ENCODE data around the gene ABHD6. TPM values are rescaled to one million over a fixed set of nuclear protein-coding genes. Genes with fewer than 3 reads are reported as not detected.
"Not testable (repeated sequence)": the region's sequence is repeated elsewhere in the genome, so short reads cannot be mapped to it uniquely, and the experiment has no call there.

Gene ABHD6
- total RNA-seq, 2 experiments from 2014 or later = 4.1 to 5.0 TPM

- H3K4me3 Mint-ChIP-seq; H3K4me1 Mint-ChIP-seq; H3K27ac Mint-ChIP-seq; DNase-seq; H3K9me3 Mint-ChIP-seq; H3K27me3 Mint-ChIP-seq; H3K36me3 Mint-ChIP-seq (ENCODE audit: low read depth): not testable (repeated sequence)
- CTCF ChIA-PET = interaction anchor here (2.3 kb wide), 1 partner anchor 35 kb away, joined by 4 read pairs; no protein-coding TSS in a partner anchor
- POLR2A ChIA-PET = interaction anchor here (0.6 kb wide), 1 partner anchor 248 kb away, joined by 4 read pairs; no protein-coding TSS in a partner anchor
These were observed 35.8 kb downstream of the ABHD6 start for GRCh38 chr3:58273362-58273761.

- CTCF ChIA-PET = interaction anchor here (2.3 kb wide), 1 partner anchor 35 kb away, joined by 4 read pairs; no protein-coding TSS in a partner anchor
- no peak overlapping the region for H3K27ac Mint-ChIP-seq
- no peak overlapping the region for H3K4me3 Mint-ChIP-seq
- H3K36me3 Mint-ChIP-seq (ENCODE audit: low read depth) = peaks cover 9% of the 10 kb centered on the region
- POLR2A ChIA-PET = no interaction called here
- H3K27me3 Mint-ChIP-seq = no peaks in the 10 kb centered on the region
- peaks cover 2% of the 10 kb centered on the region for H3K9me3 Mint-ChIP-seq
- peaks cover 5% of the 10 kb centered on the region for H3K4me1 Mint-ChIP-seq
- no peak for DNase-seq
These were observed 36.5 kb downstream of the ABHD6 start for GRCh38 chr3:58274027-58274614.

- peaks cover 3% of the 10 kb centered on the region for H3K36me3 Mint-ChIP-seq (ENCODE audit: low read depth)
- H3K27me3 Mint-ChIP-seq = no peaks in the 10 kb centered on the region
- no peaks in the 10 kb centered on the region for H3K4me1 Mint-ChIP-seq
- H3K9me3 Mint-ChIP-seq = peaks cover 2% of the 10 kb centered on the region
- DNase-seq = no peak
- POLR2A ChIA-PET = no interaction called here
- no peak overlapping the region for H3K27ac Mint-ChIP-seq
- CTCF ChIA-PET = interaction anchor here (2.1 kb wide), 1 partner anchor 25 kb away, joined by 5 read pairs; the partner anchor contains the start of genes HTD2 and RPP14
- no peak overlapping the region for H3K4me3 Mint-ChIP-seq
These were observed 43.5 kb downstream of the ABHD6 start for GRCh38 chr3:58281069-58281468.

- no peaks in the 10 kb centered on the region for H3K36me3 Mint-ChIP-seq (ENCODE audit: low read depth)
- CTCF ChIA-PET = interaction anchor here (0.6 kb wide), 1 partner anchor 21 kb away, joined by 3 read pairs; the partner anchor contains the start of genes HTD2 and RPP14
- H3K27me3 Mint-ChIP-seq = no peaks in the 10 kb centered on the region
- no peak overlapping the region for H3K27ac Mint-ChIP-seq
- no peak overlapping the region for H3K4me3 Mint-ChIP-seq
- H3K9me3 Mint-ChIP-seq = no peaks in the 10 kb centered on the region
- DNase-seq = no peak
- H3K4me1 Mint-ChIP-seq = no peaks in the 10 kb centered on the region
- POLR2A ChIA-PET = no interaction called here
These were observed 47.7 kb downstream of the ABHD6 start for GRCh38 chr3:58285334-58285733.

GRCh38 chr3:58287354-58287753 lies 49.8 kb downstream of the ABHD6 start:
- H3K27ac Mint-ChIP-seq = no peak overlapping the region
- H3K9me3 Mint-ChIP-seq = no peaks in the 10 kb centered on the region
- CTCF ChIA-PET = no interaction called here

GRCh38 chr3:58288011-58288728 lies 50.6 kb downstream of the ABHD6 start:
- Mint-ChIP-seq H3K4me3 (no peak overlapping the region), H3K4me1 (no peaks in the 10 kb centered on the region), H3K27me3 (no peaks in the 10 kb centered on the region), H3K27ac (no peak overlapping the region), H3K36me3 (ENCODE audit: low read depth) (peaks cover 4% of the 10 kb centered on the region), H3K9me3 (no peaks in the 10 kb centered on the region)
- ChIA-PET POLR2A (no interaction called here), CTCF (interaction anchor here (0.9 kb wide), 1 partner anchor 69 kb away, joined by 3 read pairs; no protein-coding TSS in a partner anchor)
- DNase-seq = no peak

More at GRCh38 chr3:58287354-58287753, 49.8 kb downstream of the ABHD6 start:
- Mint-ChIP-seq H3K4me1 (no peaks in the 10 kb centered on the region), H3K27me3 (no peaks in the 10 kb centered on the region), H3K4me3 (no peak overlapping the region), H3K36me3 (ENCODE audit: low read depth) (peaks cover 4% of the 10 kb centered on the region)
- no peak for DNase-seq
- POLR2A ChIA-PET = no interaction called here

GRCh38 chr3:58288964-58289613 lies 51.5 kb downstream of the ABHD6 start:
- H3K36me3 Mint-ChIP-seq (ENCODE audit: low read depth); H3K4me3 Mint-ChIP-seq; H3K9me3 Mint-ChIP-seq; POLR2A ChIA-PET; H3K27me3 Mint-ChIP-seq; DNase-seq; H3K4me1 Mint-ChIP-seq; CTCF ChIA-PET; H3K27ac Mint-ChIP-seq: not testable (repeated sequence)

- H3K27me3 Mint-ChIP-seq; DNase-seq; POLR2A ChIA-PET; CTCF ChIA-PET; H3K27ac Mint-ChIP-seq; H3K36me3 Mint-ChIP-seq (ENCODE audit: low read depth); H3K4me1 Mint-ChIP-seq; H3K4me3 Mint-ChIP-seq; H3K9me3 Mint-ChIP-seq: not testable (repeated sequence)
These were observed 52.9 kb downstream of the ABHD6 start for GRCh38 chr3:58290446-58290845.

- Mint-ChIP-seq H3K4me3 (no peak overlapping the region), H3K27ac (no peak overlapping the region), H3K27me3 (no peaks in the 10 kb centered on the region), H3K36me3 (ENCODE audit: low read depth) (peaks cover 4% of the 10 kb centered on the region), H3K9me3 (peaks cover 4% of the 10 kb centered on the region), H3K4me1 (no peaks in the 10 kb centered on the region)
- no peak for DNase-seq
- ChIA-PET CTCF (interaction anchor here (3.3 kb wide), 1 partner anchor 14 kb away, joined by 25 read pairs; the partner anchor contains the start of genes HTD2 and RPP14), POLR2A (no interaction called here)
These were observed 54.2 kb downstream of the ABHD6 start for GRCh38 chr3:58291671-58292338.

GRCh38 chr3:58292866-58293265 lies 55.3 kb downstream of the ABHD6 start:
- H3K4me1 Mint-ChIP-seq = no peaks in the 10 kb centered on the region
- ChIA-PET POLR2A (no interaction called here), CTCF (interaction anchor here (3.3 kb wide), 1 partner anchor 13 kb away, joined by 25 read pairs; the partner anchor contains the start of genes HTD2 and RPP14)
- DNase-seq = no peak
- no peaks in the 10 kb centered on the region for H3K27me3 Mint-ChIP-seq
- H3K27ac Mint-ChIP-seq = no peak overlapping the region
- H3K9me3 Mint-ChIP-seq = peaks cover 4% of the 10 kb centered on the region
- H3K36me3 Mint-ChIP-seq (ENCODE audit: low read depth) = peaks cover 4% of the 10 kb centered on the region
- H3K4me3 Mint-ChIP-seq = no peak overlapping the region

GRCh38 chr3:58293516-58293915 lies 55.9 kb downstream of the ABHD6 start:
- Mint-ChIP-seq H3K9me3 (peaks cover 4% of the 10 kb centered on the region), H3K4me3 (no peak overlapping the region), H3K27me3 (peaks cover 3% of the 10 kb centered on the region), H3K4me1 (no peaks in the 10 kb centered on the region), H3K36me3 (ENCODE audit: low read depth) (peaks cover 4% of the 10 kb centered on the region), H3K27ac (no peak overlapping the region)
- no peak for DNase-seq
- POLR2A ChIA-PET = no interaction called here
- CTCF ChIA-PET = interaction anchor here (3.3 kb wide), 1 partner anchor 13 kb away, joined by 25 read pairs; the partner anchor contains the start of genes HTD2 and RPP14

- CTCF ChIA-PET = interaction anchor here (0.6 to 3.4 kb wide), 2 partner anchors 11 to 223 kb away, joined by 4 to 21 read pairs; partner anchors contain the start of genes HTD2 and RPP14
- no peak overlapping the region for H3K4me3 Mint-ChIP-seq
- H3K9me3 Mint-ChIP-seq = peaks cover 5% of the 10 kb centered on the region
- no peaks in the 10 kb centered on the region for H3K4me1 Mint-ChIP-seq
- POLR2A ChIA-PET = no interaction called here
- peaks cover 4% of the 10 kb centered on the region for H3K36me3 Mint-ChIP-seq (ENCODE audit: low read depth)
- no peak for DNase-seq
- H3K27ac Mint-ChIP-seq = no peak overlapping the region
- peaks cover 18% of the 10 kb centered on the region for H3K27me3 Mint-ChIP-seq
These were observed 58.7 kb downstream of the ABHD6 start for GRCh38 chr3:58296269-58296668.

Measured in activated CD4-positive, alpha-beta T cell treated with anti-CD3 and anti-CD28 coated beads, Interleukin-2, amount 10 ng/mL, durations not matched to agents 7 days and 5 days (primary cell).